NCI-H1105 treated with DMSO at 0.1 percent for 48 hours (cell line): ENCODE results near the gene SLC20A1.
"Not testable (repeated sequence)": the region's sequence is repeated elsewhere in the genome, so short reads cannot be mapped to it uniquely, and the experiment has no call there.

Source experiments
- DNase-seq: peaks from one replicate; lab custom pipeline; 2025; lab: John Stamatoyannopoulos, UW

SLC20A1 gene

GRCh38 chr2:112683550-112684414 is 38.0 kb downstream of the SLC20A1 start:
- DNase-seq: no peak

GRCh38 chr2:112684415-112684775 is 38.7 kb downstream of the SLC20A1 start:
- no peak for DNase-seq

DNA sequence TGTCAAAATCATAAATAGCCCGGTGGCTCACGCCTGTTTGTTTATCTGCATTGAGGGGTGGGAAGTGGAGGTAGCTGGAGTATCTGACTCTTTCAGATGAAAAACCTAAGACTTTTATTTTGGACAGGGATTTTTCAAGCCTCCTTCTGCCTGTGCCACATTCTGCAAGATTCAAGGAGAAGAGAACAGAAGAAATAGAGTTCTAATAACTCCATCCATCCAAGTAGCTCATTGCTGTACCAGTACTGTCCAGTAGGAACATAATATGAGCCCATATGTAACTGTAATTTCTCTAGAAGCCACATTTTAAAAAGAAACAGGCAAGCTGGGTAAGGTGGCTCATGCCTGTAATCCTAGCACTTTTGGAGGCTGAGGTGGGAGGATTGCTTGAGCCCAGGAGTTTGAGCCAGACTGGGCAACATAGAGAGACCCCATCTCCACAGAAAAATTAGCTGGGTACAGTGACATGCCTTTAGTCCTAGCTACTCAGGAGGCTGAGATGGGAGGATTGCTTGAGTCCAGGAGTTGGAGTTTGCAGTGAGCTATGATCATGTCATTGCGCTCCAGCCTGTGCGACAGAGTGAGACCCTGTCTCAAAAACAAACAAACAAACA is 39.6 kb downstream of the SLC20A1 start:
- no peak for DNase-seq

DNA sequence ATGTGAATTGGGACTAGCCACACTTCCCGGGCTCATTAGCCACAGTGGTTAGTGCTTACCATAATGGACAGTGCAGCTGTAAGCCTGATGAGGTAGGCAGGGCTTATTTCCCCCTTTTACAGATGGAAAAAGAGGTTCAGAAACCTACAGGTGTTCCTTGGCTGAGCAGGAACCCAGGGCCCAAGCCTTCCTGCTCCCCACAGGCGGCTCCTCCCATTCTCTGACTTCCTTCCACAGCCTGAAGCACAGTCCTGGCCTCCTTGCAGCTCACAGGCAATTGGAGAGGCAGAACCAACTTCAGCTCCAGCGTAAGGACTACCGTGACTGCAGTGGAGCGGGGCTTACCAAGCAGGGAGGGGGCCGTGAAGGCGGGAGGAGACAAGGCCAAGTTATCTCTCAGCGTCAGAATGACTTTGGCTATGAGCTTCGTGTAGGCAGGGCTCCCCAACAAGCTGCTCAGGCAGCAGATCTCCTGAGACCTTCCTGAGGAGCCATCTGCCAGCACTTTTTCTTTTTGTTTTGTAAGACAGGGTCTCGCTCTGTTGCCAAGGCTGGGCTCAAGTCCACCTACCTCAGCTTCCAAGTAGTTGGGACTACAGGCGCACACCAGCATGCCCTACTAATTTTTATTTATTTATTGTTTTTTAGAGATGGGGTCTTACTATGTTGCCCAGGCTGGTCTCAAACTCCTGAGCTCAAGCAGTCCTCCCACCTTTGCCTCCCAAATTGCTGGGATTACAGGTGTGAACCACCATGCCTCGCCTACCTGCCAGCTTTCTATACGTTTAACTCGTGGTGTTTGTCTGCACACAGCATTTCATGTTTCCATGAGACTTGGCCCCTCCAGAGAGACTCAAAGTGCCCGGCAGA is 40.8 kb downstream of the SLC20A1 start:
- no peak for DNase-seq

DNA sequence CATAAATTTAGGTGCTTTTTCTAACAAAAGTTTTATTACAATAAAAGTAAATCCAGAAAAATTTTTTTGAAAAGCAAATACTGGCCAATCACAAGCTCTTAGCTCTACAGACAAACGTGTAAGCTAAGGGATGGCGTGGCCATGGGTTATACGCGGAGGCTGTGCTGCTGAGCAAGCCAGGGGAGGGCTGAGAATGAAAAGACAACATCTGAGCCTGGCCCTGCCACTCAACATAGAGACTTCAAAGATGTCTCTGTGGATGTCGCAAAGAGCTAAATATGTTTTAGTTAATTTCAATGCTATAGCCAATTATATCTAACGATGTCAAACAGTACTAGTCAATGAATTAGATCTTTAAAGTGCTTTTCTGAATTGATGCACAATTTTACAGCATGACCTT is 41.8 kb downstream of the SLC20A1 start:
- DNase-seq: no peak

- DNase-seq: no peak
These were observed 42.5 kb downstream of the SLC20A1 start for GRCh38 chr2:112688086-112688880.

- DNase-seq: no peak
These were observed 45.2 kb downstream of the SLC20A1 start for GRCh38 chr2:112690853-112691401.

DNA sequence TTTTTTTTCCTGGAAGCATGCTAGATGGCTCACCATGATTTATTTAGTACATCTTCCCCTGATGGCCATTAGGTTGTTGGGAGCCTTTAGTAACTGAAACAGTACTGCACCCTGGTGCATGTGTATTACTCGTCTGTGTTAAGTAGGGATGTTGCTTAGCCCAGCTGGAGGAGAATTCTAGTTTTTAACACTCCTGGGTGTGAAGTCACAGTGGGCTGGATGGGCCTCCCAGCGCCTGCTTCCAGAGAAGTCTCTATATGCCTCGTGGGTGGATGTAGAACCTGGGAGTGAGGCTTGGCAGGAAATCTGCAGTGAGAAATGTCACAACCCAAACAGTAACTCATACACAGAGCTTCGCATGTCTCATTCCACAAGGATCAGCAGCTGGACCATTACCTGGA is 46.1 kb downstream of the SLC20A1 start:
- DNase-seq: no peak

DNA sequence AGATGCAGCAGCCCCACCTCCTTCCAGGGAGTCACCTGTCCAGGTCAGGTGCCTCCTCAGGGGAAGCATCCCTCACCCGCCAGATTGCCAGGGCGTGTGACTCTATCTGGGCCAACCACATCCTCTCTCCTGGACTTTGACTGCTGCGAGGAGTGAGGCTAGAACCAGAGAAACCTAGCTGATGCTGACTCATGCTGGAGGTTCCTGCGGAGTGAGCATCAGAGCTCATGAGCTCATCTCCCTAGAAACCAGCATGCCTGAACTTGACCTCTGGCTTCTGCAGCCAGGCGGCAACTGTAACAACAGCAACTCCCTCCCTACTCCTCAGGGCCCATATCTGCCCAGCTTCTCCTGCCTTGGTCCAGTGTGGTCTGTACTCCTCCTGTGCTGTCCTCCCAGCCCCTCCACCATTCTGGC is 46.8 kb downstream of the SLC20A1 start:
- DNase-seq: peak; percentile 72

GRCh38 chr2:112692918-112693317 is 47.2 kb downstream of the SLC20A1 start:
- DNase-seq: no peak

- DNase-seq: no peak
These were observed 47.9 kb downstream of the SLC20A1 start for GRCh38 chr2:112693596-112693995.

DNA sequence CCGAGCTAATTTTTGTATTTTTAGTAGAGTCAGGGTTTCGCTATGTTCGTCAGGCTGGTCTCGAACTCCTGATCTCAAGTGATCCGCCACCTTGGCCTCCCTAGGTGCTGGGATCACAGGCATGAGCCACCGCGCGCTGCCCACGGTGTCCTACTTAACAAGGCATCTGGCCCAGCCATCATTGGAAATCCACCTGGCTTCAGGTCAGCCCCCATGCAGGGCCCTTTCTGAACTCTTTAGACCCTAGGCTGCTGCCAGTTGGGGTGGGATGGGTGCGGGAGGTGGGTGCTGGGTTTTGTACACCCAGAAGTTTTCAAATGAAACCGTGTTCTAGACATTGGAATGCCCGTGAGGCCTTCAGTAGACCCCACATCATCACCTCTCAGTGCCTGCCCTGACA is 48.4 kb downstream of the SLC20A1 start:
- no peak for DNase-seq

DNA sequence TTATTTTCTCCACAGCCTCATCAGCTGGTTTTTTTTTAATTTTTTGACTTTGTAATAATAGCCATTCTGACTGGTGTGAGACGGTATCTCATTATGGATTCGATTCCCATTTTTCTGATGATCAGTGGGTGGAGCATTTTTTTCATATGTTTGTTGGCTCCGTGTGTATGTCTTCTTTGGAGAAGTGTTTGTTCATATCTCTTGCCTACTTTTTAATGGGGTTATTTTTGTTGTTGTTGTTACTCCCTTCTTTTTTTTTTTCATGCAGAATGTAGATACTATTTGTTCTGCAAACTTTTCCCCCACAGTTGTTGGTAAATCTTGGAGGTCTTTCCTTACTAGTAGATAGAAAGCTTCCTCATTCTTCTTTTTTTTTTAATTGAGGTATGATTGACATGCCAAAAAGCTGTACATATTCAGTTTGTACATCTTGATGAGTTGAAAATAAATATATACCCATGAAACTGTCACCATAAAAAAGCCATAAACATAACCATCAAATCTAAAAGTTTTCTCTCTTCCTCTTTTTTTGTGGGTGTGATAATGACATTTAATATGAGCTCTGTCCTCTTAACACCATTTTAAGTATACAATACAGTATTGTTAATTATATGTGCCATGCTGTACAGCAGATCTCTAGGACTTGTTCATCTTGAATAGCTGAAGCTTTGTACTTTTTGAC is 53.2 kb downstream of the SLC20A1 start:
- no peak for DNase-seq

DNA sequence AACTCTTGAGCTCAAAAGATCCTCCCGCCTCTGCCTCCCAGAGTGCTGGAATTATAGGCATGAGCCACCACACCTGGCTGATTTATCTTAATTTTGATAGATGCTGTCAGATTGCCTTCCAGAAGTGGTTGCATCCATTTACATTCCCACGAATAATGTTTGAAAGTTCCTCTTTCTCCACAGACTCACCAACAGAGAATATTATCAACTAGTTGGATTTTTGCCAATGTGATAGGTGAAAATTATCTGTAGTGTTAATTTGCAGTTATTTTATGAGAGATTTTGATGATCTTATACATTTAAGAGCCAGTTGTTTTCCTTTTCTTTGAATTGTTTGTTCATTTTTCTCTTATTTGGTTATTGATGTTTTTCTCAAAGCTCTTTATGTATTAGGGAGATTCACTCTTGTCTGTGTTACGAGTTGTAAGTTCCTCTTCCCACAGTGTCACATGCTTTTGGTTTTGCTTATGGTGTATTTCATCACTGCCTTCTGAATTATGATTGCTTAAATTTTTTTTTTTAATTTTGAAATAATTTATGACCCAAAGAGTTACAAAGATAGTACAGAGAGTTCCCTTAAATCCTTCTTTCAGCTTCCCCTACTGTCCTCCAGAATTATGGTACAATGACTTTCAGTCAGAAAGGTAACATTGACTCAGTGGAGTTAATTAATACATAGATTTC is 54.4 kb downstream of the SLC20A1 start:
- DNase-seq: no peak

DNA sequence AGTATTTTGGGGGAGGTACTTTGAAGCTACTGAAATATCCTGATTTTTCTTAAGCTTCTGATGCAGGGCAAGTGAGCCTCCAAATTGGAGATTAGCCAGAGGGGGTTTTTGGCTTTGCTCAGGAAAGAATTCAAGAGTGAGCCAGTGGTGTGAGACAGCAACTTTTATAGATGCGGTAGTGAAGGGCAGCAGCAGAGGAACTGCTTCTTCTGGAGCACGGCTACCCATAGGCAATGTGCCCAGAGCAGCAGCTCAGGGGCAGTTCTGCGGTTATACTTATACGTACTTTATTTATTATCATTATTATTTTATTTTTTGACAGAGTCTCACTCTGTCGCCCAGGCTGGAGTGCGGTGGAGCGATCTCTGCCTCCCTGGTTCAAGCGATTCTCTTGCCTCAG is 55.3 kb downstream of the SLC20A1 start:
- DNase-seq: no peak

DNA sequence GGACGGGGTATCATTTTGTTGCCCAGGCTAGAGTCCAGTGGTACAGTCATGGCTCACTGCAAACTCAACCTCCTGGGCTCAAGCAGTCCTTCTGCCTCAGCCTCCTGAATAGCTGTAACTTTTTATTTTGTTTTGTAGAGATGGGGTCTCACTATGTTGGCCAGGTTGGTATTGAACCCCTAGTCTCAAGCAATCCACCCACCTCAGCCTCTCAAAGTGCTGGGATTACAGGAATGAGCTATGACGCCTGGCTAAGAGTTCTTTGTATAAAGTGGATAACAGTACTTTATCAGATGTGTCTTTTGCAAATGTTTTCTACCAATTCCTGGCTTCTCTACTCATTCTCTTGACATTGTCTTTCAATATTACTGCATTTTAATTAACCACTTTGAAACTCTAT is 57.9 kb downstream of the SLC20A1 start:
- DNase-seq: no peak

- DNase-seq: no peak
These were observed 59.8 kb downstream of the SLC20A1 start for GRCh38 chr2:112705575-112705974.

GRCh38 chr2:112706170-112706664 is 60.5 kb downstream of the SLC20A1 start:
- DNase-seq: no peak

DNA sequence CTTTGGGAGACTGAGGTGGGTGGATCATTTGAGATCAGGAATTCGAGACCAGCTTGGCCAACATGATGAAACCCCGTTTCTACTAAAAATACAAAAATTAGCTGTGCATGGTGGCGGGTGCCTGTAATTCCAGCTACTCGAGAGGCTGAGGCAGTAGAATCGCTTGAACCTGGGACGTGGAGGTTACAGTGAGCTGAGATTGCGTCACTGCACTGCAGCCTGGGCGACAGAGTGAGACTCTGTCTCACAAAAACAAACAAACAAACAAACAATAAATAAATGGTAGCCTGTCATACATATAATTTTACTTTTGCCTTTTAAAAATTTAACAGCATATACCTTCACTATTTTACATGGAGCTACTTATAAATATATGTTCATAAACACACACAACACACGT is 61.2 kb downstream of the SLC20A1 start:
- DNase-seq: not testable (repeated sequence)

- no peak for DNase-seq
These were observed 63.2 kb downstream of the SLC20A1 start for GRCh38 chr2:112708968-112709367.
